Activated CD8-positive, alpha-beta memory T cell treated with anti-CD3 and anti-CD28 coated beads, Interleukin-2, amount 50 U/mL, for 1 hour (primary cell): ENCODE data around the gene ZNF136.

Source experiments
- DNase-seq: peaks from one replicate; pipeline ENCODE4 v3.0.0-alpha.2; 2020; ENCODE audit errors: extremely low read depth

The ZNF136 gene

DNA sequence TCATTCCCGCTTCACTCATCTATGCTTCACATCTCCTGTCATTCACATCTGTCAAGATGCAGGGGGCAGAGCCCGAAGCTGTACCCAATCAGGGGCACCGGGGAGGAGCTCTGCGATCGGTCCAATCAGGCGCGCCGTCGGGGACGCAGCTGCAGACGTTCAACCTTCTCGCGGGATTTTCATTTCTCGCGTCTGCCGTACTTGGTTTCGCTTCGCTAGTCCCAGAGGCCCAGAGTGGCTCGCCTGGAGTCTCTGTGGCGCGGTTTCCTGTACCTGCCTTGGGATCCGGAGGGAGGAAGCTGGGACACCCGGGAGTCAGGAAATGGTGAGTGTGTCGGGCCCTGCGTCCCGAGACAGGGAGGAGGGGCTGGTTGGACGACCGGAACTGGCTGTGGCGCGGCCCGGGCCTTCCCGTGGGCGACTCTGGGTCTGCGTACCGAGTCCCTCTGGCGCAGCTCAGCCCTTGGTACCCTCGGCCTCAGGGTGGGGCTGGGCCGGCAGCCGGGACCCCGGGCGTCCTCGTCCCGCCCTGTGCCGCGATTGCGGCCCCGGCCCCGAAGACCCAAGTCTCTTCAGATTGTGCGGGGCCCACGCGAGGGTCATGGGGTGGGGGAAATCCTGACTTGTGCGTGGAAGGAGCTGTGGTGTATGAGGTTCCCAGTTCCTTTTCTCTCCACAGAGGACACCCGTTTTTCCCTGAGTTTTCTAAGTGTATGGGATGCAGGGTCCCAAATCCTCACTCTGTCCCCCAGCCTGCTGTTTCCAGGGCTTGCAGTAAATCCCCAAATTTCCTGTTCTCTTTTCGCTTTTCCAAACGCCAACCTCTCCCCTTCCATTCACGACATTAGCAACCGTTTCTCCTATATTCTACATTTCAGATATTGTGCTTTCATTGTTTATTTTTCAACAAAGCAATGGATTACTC, at the start of gene ZNF136:
ZNF136 (plus strand) TSS at position 215 of the 925 bp plus-strand sequence; CDS start at position 323, 108 bp downstream.
- peak; percentile 76 for DNase-seq

- DNase-seq: no peak
These were observed 49.8 kb upstream of the ZNF136 start for GRCh38 chr19:12113121-12113520.

GRCh38 chr19:12117201-12117970, 45.5 kb upstream of the ZNF136 start:
- no peak for DNase-seq

DNA sequence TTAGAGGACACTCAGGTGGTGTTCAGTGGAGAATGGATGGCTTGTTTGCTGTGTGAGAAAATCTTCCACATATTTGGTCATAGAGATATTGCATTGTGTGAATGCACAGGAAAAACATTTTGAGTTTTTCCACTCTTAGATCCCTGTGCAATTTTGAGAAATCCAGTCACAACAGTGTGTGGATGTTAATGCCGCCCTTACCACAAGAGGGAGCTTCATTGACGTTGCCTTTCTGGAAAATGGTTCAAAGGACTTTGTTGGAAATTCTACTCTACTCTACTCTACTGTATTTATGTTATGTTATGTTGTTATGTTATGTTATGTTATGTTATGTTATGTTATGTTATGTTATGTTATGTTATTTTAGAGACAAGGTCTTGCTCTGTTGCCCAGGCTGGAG, 36.2 kb upstream of the ZNF136 start:
- DNase-seq: no peak

GRCh38 chr19:12133069-12133468, 29.8 kb upstream of the ZNF136 start:
- no peak for DNase-seq

DNA sequence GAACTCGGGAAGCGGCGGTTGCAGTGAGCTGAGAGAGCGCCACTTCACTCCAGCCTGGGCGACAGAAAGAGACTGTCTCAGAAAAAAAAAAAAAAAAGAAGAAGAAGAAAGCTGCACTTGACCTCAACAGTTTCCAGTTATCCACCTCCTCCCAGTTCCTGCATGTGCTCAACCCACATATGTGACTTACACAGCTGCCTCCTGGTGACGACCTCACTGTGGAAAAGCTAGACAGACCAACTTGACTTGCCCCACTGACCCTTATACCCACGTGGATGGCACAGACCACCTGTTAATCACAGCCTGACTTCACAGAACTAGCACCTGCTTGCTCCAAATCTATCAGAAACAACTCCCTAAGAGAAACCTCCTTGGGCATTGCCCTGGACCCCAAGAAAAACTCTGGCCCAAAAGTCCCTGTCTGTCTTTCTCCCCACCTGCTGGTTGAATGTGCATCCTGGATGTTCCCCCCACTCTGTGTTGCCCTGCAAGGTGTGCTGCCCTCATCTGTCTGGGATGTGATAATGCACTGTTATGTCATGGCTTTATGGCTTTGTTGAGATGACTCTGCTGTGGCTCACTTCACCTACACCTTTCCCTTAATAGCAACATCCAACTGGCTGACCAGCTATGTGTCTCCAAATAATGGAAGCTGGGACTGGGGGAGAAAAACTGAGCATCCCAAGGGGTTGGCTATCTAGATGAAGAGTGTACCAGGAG, 25.5 kb upstream of the ZNF136 start:
- no peak for DNase-seq

DNA sequence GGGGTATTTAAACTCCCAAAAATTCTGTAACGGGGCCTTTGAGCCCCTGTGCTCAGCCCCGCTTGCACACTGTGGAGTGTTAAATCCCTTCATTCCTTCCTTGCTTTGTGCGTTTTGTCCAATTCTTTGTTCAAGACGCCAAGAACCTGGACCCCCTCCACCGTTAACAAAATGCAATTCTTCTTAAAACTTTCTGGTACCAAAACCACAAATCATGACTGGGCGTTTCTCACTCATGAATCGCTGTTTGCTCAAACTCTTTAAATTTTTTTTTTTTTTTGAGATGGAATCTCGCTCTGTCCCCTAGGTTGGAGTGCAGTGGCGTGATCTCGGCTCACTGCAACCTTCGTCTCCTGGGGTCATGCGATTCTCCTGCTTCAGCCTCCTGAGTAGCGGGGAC, 23.6 kb upstream of the ZNF136 start:
- no peak for DNase-seq

DNA sequence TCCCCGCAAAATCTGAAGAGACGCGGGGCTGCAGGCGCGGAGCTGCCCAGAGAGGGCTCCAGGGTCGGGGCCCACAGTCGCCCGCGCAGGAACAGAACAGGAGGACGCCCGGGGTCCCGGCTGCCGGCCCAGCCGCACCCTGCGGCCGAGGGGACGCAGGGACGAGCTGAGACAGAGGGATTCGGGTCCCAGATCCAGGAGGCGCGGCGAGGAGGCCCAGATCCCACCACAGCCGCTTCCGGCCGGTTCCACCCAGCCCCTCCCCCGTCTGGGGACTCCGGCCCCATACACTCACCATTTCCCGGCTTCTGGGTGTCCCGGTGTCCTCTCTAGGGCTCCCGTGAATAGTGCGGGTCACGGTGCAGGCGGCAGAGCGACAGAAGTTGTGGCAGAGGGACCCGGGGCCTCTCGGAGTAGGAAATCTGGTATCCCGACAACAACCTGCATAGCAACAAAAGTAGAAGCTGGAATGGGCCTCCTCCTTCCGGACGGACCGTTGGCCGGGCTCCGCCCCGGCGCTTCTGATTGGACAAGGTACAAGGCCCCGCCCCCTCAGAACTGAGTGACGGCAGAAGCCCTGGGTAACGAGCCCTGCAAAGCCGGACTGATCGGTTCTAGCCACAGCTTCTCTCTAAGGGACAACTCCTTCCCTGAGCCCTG, 22.9 kb upstream of the ZNF136 start, which contains the start of gene ZNF20:
ZNF20 (minus strand) TSS at position 466 of the 660 bp plus-strand sequence; CDS start at position 298, 168 bp downstream.
- DNase-seq: peak; percentile 68

- peak; percentile 43 for DNase-seq
These were observed 22.1 kb upstream of the ZNF136 start for GRCh38 chr19:12140545-12141404.

GRCh38 chr19:12141405-12141736, 21.5 kb upstream of the ZNF136 start:
- DNase-seq: no peak

DNA sequence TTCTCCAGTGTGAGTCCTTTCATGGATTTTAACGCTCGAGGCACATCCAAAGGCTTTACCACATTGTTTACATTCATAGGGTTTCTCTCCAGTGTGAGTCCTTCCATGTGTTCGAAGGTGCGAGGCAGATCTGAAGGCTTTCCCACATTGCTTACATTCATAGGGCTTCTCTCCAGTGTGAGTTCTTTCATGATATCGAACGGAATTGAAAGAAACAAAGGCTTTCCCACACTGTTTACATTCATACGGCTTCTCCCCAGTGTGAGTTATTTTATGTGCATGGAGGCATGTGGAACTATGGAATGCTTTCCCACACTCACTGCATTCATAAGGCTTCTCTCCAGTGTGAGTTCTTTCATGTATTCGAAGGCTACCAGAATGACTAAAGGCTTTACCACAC, 17.5 kb upstream of the ZNF136 start:
- no peak for DNase-seq

DNA sequence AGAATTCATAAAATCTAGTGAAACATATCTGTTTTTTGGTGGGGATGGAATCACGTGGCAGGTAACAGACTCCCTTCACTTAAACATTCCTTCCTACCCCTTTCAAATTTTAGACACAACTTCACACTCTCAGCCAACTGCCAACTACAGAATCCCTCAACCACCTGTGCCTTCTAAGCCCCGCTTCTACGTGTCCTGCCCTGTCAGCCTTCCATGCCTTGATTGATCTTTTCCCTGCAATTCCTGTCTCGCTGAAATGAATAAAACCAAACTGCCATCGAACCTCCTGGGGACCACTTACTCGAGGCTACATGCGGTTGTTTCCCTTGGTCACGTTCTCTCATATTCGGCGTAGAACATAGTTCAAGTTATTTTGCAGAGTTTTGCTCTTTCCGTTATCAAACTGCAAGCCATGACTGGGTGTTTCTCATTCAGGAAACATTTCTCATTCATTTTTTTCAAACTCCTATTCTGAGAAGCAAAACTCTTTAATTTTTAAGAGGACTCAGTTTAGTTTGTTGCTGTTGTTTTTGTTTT, 7.5 kb upstream of the ZNF136 start:
- no peak for DNase-seq

GRCh38 chr19:12156223-12157058, 6.5 kb upstream of the ZNF136 start, which contains the start of gene ZNF625:
ZNF625 (minus strand) TSS chr19:12156734; CDS start chr19:12156558, 176 bp downstream.
- no peak for DNase-seq

DNA sequence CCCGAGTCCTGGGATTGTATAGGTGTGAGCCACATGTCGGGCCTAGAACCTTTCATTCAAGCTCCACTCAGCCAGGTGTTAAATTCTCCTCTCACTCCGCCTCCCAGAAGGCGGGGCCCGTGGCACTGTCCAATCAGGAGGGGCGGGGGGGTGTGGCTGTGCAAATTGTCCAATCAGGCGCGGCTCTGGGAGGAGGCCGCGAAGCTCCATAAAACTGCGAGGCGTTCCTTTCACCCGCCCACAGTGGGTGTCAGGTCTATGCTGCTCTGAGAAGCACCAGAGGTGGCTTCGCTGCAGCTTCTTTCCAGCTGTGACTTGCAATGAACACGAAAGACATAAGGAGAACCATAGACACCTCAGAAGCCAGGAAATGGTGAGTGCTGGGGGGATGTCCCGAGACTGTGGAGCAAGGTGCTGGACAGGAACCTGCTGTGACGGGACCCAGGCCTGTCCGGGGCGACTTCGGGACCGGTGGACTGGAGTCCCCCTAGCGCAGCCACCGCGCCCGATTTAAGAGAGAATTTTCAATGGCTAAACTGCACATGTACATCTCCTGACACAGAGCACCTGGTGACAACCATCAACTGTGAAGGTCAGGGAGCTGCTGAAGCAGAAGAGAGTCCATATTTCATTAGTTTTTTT, 3.0 kb upstream of the ZNF136 start:
- DNase-seq: no peak

DNA sequence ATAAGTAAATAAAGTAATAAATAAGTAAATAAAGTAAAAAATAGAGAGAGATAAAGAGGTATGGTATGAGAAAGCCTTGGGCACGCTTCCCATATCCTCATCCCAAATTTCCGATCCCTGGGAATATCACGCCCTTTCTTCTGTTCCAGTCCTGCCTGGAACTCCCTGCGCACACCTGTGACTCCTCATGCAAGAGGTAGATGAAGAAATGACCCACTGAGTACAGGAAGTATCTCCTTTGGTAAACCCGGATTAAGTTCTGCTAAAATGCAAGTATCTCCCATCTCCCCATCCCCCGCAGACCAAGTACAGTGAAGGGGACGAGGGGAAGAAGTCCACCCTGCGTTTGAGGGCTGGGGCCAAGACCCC, 399 bp upstream of the ZNF136 start:
- no peak for DNase-seq

- DNase-seq: no peak
These were observed 930 bp downstream of the ZNF136 start for GRCh38 chr19:12163826-12164225.

DNA sequence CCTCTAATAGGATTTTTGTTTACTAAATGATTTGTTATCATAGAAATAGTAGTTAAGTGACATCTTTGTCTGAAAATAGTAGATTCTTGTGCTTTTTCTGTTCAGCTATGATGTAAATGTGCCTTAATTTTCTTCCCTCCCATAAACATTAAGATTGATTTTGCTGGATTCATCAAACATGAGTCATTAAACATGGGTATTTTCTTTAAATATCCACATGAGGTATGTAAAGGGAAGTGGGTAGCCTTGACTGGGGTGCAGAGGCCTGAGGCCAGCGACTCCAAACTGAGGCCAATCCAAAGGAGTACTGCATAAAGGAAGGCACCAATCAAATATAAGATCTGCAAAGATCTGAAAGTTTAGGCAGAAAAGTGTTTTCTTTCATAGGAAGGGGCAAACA, 3.7 kb downstream of the ZNF136 start:
- no peak for DNase-seq

DNA sequence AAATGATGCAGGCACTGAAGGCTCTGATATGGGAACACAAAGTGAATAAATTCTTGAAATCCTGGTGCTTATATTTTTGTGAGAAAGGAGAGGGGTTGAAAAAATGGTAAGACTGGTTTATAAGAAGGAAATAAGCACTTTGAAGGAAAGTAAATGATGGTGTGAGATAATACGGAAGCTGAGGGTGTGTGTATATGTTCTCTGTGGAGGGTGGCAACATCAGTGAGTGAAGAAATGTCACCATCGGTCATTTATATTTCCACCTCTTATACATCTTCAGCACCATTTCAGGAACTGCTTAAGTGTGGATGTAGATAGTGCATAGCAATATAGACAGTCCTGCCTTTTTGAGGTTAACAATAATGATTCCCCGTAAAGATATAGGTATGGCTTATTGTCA, 17.5 kb downstream of the ZNF136 start:
- DNase-seq: no peak

GRCh38 chr19:12187625-12188024, 24.7 kb downstream of the ZNF136 start:
- DNase-seq: no peak
